K562 (cell line): ENCODE results near the gene RPL35. TPM values are rescaled to one million over a fixed set of nuclear protein-coding genes. Genes with fewer than 3 reads are reported as not detected.
A peak's percentile ranks its signal among the peaks of the same experiment; 100 is the strongest.

Experiments
- COPS2 ChIP-seq: fragments of 450-650 bp; conservative IDR thresholded peaks from 2 replicates; pipeline ENCODE4 v1.6.1; 2016; ENCODE audit warnings: mild to moderate bottlenecking, moderate library complexity
- CREB3L1 ChIP-seq: fragments of 450-650 bp; IDR thresholded peaks from 2 replicates; pipeline ENCODE4 v1.6.1; 2014; ENCODE audit warnings: low read depth, mild to moderate bottlenecking, moderate library complexity, borderline replicate concordance
- CREBBP ChIP-seq: IDR thresholded peaks from one replicate; pipeline ENCODE4 v1.6.1; 2012; ENCODE audit warnings: low read depth, mild to moderate bottlenecking, control low read depth, inconsistent platforms, low read length
- E4F1 ChIP-seq: fragments of 250-450 bp; sonication (Bioruptor Pico); IDR thresholded peaks from 2 replicates; pipeline ENCODE4 v1.5.0; 2021; ENCODE audit warnings: mild to moderate bottlenecking, borderline replicate concordance
- ETV1 ChIP-seq: fragments of 450-650 bp; conservative IDR thresholded peaks from 2 replicates; pipeline ENCODE4 v1.6.1; 2016; ENCODE audit warnings: missing genetic modification characterization, control low read depth, low read depth, missing compliant biosample characterization
- HMGN3 ChIP-seq: IDR thresholded peaks from 2 replicates; pipeline ENCODE4 v1.6.1; 2011; ENCODE audit warnings: borderline replicate concordance, low read depth, mild to moderate bottlenecking, mixed read lengths, low read length; ENCODE audit not compliant: insufficient read length; ENCODE audit errors: extremely low read depth
- HOMEZ ChIP-seq: fragments of 250-450 bp; sonication (Bioruptor Pico); IDR thresholded peaks from 2 replicates; pipeline ENCODE4 v1.4.0; 2020; ENCODE audit warnings: mild to moderate bottlenecking, moderate library complexity
- MAFF ChIP-seq: IDR thresholded peaks from 2 replicates; pipeline ENCODE4 v1.6.1; 2012; ENCODE audit warnings: low read length, improper control_type of control experiment
- MAZ ChIP-seq, 2 experiments: fragments of 450-650 bp in 1 of 2; sonication (generic) in 1 of 2; formaldehyde crosslinking; IDR thresholded peaks in 1 of 2; conservative IDR thresholded peaks in 1 of 2; 2 replicates each; pipeline versions ENCODE4 v1.4.0 to v1.5.0; 2020; ENCODE audit warnings: mild to moderate bottlenecking in 1 of 2, missing genetic modification reagents in 1 of 2
- MXI1 ChIP-seq: IDR thresholded peaks from 2 replicates; pipeline ENCODE4 v1.6.1; 2011; ENCODE audit warnings: low read depth, mild to moderate bottlenecking, improper control_type of control experiment, low read length
- NFIC ChIP-seq: fragments of 450-650 bp; IDR thresholded peaks from 2 replicates; pipeline ENCODE4 v1.6.1; 2017; ENCODE audit warnings: mild to moderate bottlenecking, inconsistent platforms
- POLR2A ChIP-seq: fragments of 450-650 bp; conservative IDR thresholded peaks from 2 replicates; pipeline ENCODE4 v1.6.1; 2016
- POLR2B ChIP-seq: fragments of 450-650 bp; IDR thresholded peaks from 2 replicates; pipeline ENCODE4 v1.6.1; 2018; ENCODE audit warnings: low read depth; ENCODE audit not compliant: partially characterized antibody
- SIN3B ChIP-seq: fragments of 450-650 bp; IDR thresholded peaks from 2 replicates; pipeline ENCODE4 v1.6.1; 2017; ENCODE audit warnings: low read depth, mild to moderate bottlenecking, moderate library complexity
- SLC30A9 ChIP-seq: fragments of 250-450 bp; sonication (Bioruptor Pico); IDR thresholded peaks from 2 replicates; pipeline ENCODE4 v1.8.0; 2022; ENCODE audit warnings: mild to moderate bottlenecking, moderate library complexity
- TAF1 ChIP-seq: IDR thresholded peaks from 2 replicates; pipeline ENCODE4 v1.6.1; 2011; ENCODE audit warnings: mild to moderate bottlenecking, low read length, moderate library complexity; ENCODE audit not compliant: insufficient read depth, control insufficient read depth, severe bottlenecking; ENCODE audit errors: extremely low read depth
- U2AF1 ChIP-seq: fragments of 200-400 bp; formaldehyde crosslinking; optimal IDR thresholded peaks from 2 replicates; pipeline ENCODE3; 2017; ENCODE audit warnings: mild to moderate bottlenecking, low read depth, low read length, moderate library complexity
- ZNF23 ChIP-seq: fragments of 250-450 bp; sonication (Bioruptor Pico); IDR thresholded peaks from 2 replicates; pipeline ENCODE4 v1.4.0; 2020; ENCODE audit warnings: mild to moderate bottlenecking
- ZNF76 ChIP-seq: fragments of 250-450 bp; sonication (Bioruptor Pico); IDR thresholded peaks from 2 replicates; pipeline ENCODE4 v1.4.0; 2020; ENCODE audit warnings: mild to moderate bottlenecking, moderate library complexity, borderline replicate concordance
- polyA plus RNA-seq, 8 experiments: library from polyadenylated mRNA; depleted of rRNA in 4 of 8; stranded (reverse) in 5 of 8; unstranded in 3 of 8; fragments of >200 nt; fragmentation: Nextera tagmentation in 2 of 8; fragmentation: Illumina TruSeq in 1 of 8; extraction: Ambion mirVana in 2 of 8; extraction: Trizol in 1 of 8; gene quantifications; 2 replicates each; pipeline versions ENCODE4 v1.2.1 to v1.2.3, GENCODE V29; 2011 to 2014; ENCODE audit warnings: inconsistent platforms in 1 of 8, missing spikeins in 1 of 8
- total RNA-seq, 7 experiments: library from RNA; depleted of rRNA in 6 of 7; stranded (reverse); fragments of >200 nt in 6 of 7; fragmentation: Illumina TruSeq in 2 of 7; extraction: Trizol in 2 of 7; gene quantifications; 2 replicates each; pipeline versions ENCODE4 v1.2.1 to v1.2.3, GENCODE V29; 2011 to 2021; ENCODE audit warnings: low replicate concordance in 1 of 7
- TF ChIP-seq, protein P1 (sequence below): sonication (generic); formaldehyde crosslinking; IDR thresholded peaks from 2 replicates; pipeline ENCODE4 v1.8.1; 2022; ENCODE audit warnings: missing genetic modification reagents
- TF ChIP-seq, protein P2 (sequence below): fragments of 250-450 bp; sonication (Bioruptor Pico); IDR thresholded peaks from 2 replicates; pipeline ENCODE4 v1.4.0; 2020

RPL35 gene
- total and polyA plus RNA-seq, 9 of the 15 experiments (the other 6 are each of a cell fraction or from before 2014, with no cell fraction given): 1,755 to 5,101 (median 3,405) TPM

DNA sequence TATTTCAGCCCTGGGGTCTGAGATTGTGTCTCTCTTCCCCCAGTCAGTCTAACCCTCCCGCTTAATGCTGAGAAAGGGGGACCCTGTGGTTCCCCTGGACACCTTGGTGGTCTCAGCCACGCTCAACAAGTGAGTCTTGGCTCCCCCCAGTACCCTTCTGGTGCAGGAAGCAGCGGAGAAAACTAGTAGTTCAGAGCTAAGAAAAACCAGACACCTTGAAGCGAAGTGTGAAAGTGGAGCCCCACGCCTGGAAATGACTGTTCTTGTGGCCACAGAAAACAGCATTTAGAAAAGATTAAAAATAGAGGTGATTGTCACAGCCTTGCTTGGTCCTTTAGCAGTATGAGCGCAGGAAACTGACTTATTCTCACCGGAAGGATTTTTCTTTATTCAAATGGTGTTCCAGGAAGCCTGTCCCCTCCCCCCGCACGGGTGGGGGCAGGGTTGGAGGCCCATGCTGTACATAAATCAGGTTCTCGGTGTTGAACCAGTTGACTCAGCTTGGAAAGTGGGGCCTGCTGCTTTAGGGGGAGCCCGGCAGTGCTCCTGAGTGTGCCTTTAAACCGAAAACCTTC lies 8.3 kb upstream of the RPL35 start (continued):
- TF ChIP-seq ETV1 (tag): peak; percentile 67
- TF ChIP-seq SIN3B: no peak
- TF ChIP-seq MAZ (CRISPR knock-in tag; conservative IDR thresholded peaks at IDR 0.05 in 1 of 2, IDR thresholded peaks at IDR 0.05 in 1 of 2): peak; percentile 72 to 98; a peak in 3 of 4 replicates
- TF ChIP-seq CREB3L1: no peak
- TF ChIP-seq HMGN3: no peak
- no peak for TF ChIP-seq ZNF23 (CRISPR knock-in tag)
- no peak for TF ChIP-seq NFIC
- TF ChIP-seq E4F1 (CRISPR knock-in tag): no peak
- TF ChIP-seq SLC30A9 (CRISPR knock-in tag): no peak
- TF ChIP-seq MAFF: no peak
- 0 out of 2 replicates have a peak, but pooled peaks have one; percentile 42 for TF ChIP-seq MXI1
- no peak for TF ChIP-seq POLR2B
- TF ChIP-seq TAF1: peak; percentile 18
- no peak for TF ChIP-seq CREBBP
- TF ChIP-seq ZNF76: no peak
- TF ChIP-seq HOMEZ: no peak
- TF ChIP-seq U2AF1: no peak
- TF ChIP-seq COPS2: no peak
- TF ChIP-seq POLR2A: 0 out of 2 replicates have a peak, but pooled peaks have one; percentile 31
- TF ChIP-seq, protein P1, sequence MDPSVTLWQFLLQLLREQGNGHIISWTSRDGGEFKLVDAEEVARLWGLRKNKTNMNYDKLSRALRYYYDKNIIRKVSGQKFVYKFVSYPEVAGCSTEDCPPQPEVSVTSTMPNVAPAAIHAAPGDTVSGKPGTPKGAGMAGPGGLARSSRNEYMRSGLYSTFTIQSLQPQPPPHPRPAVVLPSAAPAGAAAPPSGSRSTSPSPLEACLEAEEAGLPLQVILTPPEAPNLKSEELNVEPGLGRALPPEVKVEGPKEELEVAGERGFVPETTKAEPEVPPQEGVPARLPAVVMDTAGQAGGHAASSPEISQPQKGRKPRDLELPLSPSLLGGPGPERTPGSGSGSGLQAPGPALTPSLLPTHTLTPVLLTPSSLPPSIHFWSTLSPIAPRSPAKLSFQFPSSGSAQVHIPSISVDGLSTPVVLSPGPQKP (CRISPR knock-in tag): no peak
- TF ChIP-seq, protein P2, sequence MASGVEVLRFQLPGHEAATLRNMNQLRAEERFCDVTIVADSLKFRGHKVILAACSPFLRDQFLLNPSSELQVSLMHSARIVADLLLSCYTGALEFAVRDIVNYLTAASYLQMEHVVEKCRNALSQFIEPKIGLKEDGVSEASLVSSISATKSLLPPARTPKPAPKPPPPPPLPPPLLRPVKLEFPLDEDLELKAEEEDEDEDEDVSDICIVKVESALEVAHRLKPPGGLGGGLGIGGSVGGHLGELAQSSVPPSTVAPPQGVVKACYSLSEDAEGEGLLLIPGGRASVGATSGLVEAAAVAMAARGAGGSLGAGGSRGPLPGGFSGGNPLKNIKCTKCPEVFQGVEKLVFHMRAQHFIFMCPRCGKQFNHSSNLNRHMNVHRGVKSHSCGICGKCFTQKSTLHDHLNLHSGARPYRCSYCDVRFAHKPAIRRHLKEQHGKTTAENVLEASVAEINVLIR: no peak
